ENCODE results near the gene CRY2.

The CRY2 gene

GRCh38 chr11:45913942-45914635, 66.8 kb downstream of the CRY2 start:
- DNase-seq (ENCODE audit: insufficient read length, low spot score), result no peak
- no peak for FAIRE-seq

DNA sequence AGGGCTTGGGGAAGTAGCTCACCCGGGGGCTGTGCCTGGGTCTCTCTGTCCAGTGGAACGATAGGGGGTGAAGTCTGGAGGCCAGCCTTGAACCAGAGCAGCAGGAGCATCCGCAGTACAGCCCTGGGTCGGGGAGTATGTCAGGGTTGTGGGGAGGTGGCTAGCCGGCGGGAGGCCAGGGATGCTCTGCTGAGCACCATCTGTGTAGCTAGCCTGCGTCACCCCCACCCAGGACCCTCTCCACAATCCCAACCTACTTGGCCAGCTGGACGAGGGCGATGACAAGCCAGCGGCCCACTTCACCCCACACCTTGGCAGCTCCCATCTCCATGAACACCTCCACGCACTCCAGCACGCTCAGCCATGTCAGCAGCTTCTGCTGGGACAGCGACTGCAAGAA, 68.2 kb downstream of the CRY2 start:
- FAIRE-seq, result no peak
- no peak for DNase-seq (ENCODE audit: insufficient read length, low spot score)

- FAIRE-seq, result no peak
- DNase-seq (ENCODE audit: insufficient read length, low spot score), result no peak
Observed at GRCh38 chr11:45917286-45917622, 70.0 kb downstream of the CRY2 start.

- peak; percentile 98 for DNase-seq (ENCODE audit: insufficient read length, low spot score)
- FAIRE-seq, result peak; percentile 58
Observed at GRCh38 chr11:45917623-45918330, 70.5 kb downstream of the CRY2 start, which contains the start of gene PEX16. Gene PEX16 (minus strand): TSS chr11:45917877. CDS start chr11:45917811, 66 bp downstream.

- FAIRE-seq (peak; percentile 64), DNase-seq (ENCODE audit: insufficient read length, low spot score) (peak; percentile 90)
Observed at GRCh38 chr11:45918331-45918941, 71.2 kb downstream of the CRY2 start.

- DNase-seq (ENCODE audit: insufficient read length, low spot score) (no peak), FAIRE-seq (no peak)
Observed at GRCh38 chr11:45918962-45919675, 71.8 kb downstream of the CRY2 start.

GRCh38 chr11:45919806-45920530, 72.7 kb downstream of the CRY2 start:
- FAIRE-seq (no peak), DNase-seq (ENCODE audit: insufficient read length, low spot score) (no peak)

- FAIRE-seq (no peak), DNase-seq (ENCODE audit: insufficient read length, low spot score) (no peak)
Observed at GRCh38 chr11:45920531-45921477, 73.5 kb downstream of the CRY2 start.

GRCh38 chr11:45921561-45922424, 74.5 kb downstream of the CRY2 start:
- FAIRE-seq (no peak), DNase-seq (ENCODE audit: insufficient read length, low spot score) (no peak)

- DNase-seq (ENCODE audit: insufficient read length, low spot score), result peak; percentile 79
- no peak for FAIRE-seq
Observed at GRCh38 chr11:45922425-45923082, 75.3 kb downstream of the CRY2 start, which contains the start of gene LARGE2. Gene LARGE2 (plus strand): TSS chr11:45922656. CDS start chr11:45922883, 227 bp downstream.

GRCh38 chr11:45924036-45924915, 77.0 kb downstream of the CRY2 start:
- DNase-seq (ENCODE audit: insufficient read length, low spot score), result no peak
- no peak for FAIRE-seq

DNA sequence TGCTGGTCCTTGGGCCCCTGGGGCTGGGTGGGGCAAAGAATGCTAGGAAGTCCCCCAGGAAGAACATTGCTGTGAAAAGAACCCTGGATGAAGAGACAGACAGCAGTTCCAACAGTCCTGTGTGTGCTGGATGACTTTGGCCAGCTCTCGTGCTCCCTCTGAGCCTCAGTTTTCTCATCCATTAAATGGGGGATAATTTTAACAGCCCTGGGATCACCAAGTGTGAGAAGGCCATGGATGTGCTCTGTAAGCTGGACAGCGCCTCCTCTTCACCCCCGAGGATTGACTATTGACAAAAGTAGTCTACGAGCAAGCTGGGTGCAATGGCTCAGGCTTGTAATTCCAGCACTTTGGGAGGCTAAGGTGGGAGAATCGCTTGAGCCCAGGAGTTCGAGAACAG, 77.7 kb downstream of the CRY2 start:
- DNase-seq (ENCODE audit: insufficient read length, low spot score) (no peak), FAIRE-seq (no peak)

DNA sequence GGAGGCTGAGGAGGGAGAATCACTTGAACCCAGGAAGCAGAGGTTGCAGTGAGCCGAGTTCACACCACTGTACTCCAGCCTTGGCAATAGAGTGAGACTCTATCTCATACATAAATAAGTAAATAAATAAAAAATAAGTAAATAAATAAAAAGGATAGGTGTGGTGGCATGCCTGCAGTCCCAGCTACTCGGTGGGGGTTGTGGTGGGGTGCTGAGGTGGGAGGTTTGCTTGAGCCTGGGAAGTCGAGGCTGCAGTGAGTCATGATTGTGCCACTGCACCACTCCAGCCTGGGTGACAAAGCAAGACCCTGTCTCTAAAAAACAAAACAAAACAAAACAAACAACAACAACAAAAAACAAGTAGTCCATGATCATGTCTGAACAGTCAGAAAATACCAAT, 78.3 kb downstream of the CRY2 start:
- FAIRE-seq, result no peak
- DNase-seq (ENCODE audit: insufficient read length, low spot score), result no peak

GRCh38 chr11:45926001-45926401, 78.7 kb downstream of the CRY2 start:
- DNase-seq (ENCODE audit: insufficient read length, low spot score), result no peak
- FAIRE-seq, result no peak

GRCh38 chr11:45926536-45927331, 79.5 kb downstream of the CRY2 start:
- FAIRE-seq, result no peak
- no peak for DNase-seq (ENCODE audit: insufficient read length, low spot score)

- no peak for DNase-seq (ENCODE audit: insufficient read length, low spot score)
- no peak for FAIRE-seq
Observed at GRCh38 chr11:45927332-45927683, 80.0 kb downstream of the CRY2 start.

Data from HTR-8/SVneo (cell line).